GM23338 (cell line): ENCODE results near the gene ARMH4.
A peak's percentile ranks its signal among the peaks of the same experiment; 100 is the strongest.

Experiments used
- CTCF ChIP-seq, 2 experiments: fragments of 200-600 bp in 1 of 2; sonication (generic) in 1 of 2; conservative IDR thresholded peaks; 2 replicates each; pipeline versions ENCODE4 v1.5.1 to v1.6.1; 2016 to 2017; ENCODE audit warnings: antibody characterized with exemption in 2 of 2, low read depth in 2 of 2, mild to moderate bottlenecking in 2 of 2, moderate library complexity in 1 of 2
- ETS1 ChIP-seq: IDR thresholded peaks from 2 replicates; pipeline ENCODE4 v1.6.1; 2016; ENCODE audit warnings: antibody characterized with exemption
- EZH2 ChIP-seq: fragments of 200-600 bp; sonication (generic); IDR thresholded peaks from one replicate; pipeline ENCODE4 v1.8.0; 2017; ENCODE audit warnings: antibody characterized with exemption, mild to moderate bottlenecking, low read depth; ENCODE audit not compliant: unreplicated experiment
- EZH2phosphoT487 ChIP-seq: fragments of 200-600 bp; sonication (generic); IDR thresholded peaks from one replicate; pipeline ENCODE4 v1.8.1; 2018; ENCODE audit warnings: antibody characterized with exemption; ENCODE audit not compliant: unreplicated experiment
- POLR2AphosphoS5 ChIP-seq: IDR thresholded peaks from 2 replicates; pipeline ENCODE4 v1.6.1; 2016; ENCODE audit warnings: antibody characterized with exemption, low read depth
- STAT1 ChIP-seq: IDR thresholded peaks from one replicate; pipeline ENCODE4 v1.6.1; 2016; ENCODE audit warnings: antibody characterized with exemption; ENCODE audit not compliant: unreplicated experiment
- ZNF331 ChIP-seq: fragments of 250-450 bp; sonication (Bioruptor Pico); IDR thresholded peaks from 2 replicates; pipeline ENCODE4 v1.5.0; 2020; ENCODE audit warnings: low read depth, mild to moderate bottlenecking, moderate library complexity

GRCh38 chr14:57962325-57963035, 189.5 kb downstream of the ARMH4 start:
- TF ChIP-seq CTCF (conservative IDR thresholded peaks at IDR 0.05; ENCODE audit: low read depth in 2 of 2), result peak; percentile 67 to 86
- TF ChIP-seq EZH2, result no peak
- no peak for TF ChIP-seq EZH2phosphoT487
- TF ChIP-seq POLR2AphosphoS5, result no peak
- no peak for TF ChIP-seq ETS1
- TF ChIP-seq ZNF331 (CRISPR knock-in tag), result no peak
- TF ChIP-seq STAT1, result no peak
